Lower leg skin (tissue), 3 donors: Measurements from ENCODE around the gene TLDC2.

ENCODE experiments used
- CTCF ChIP-seq, 3 donors: fragments of 450-650 bp; IDR thresholded peaks; one replicate each; pipeline ENCODE4 v1.5.1; 2016; ENCODE audit warnings: antibody characterized with exemption in 3 of 3, mild to moderate bottlenecking in 3 of 3, moderate library complexity in 2 of 3
- POLR2A ChIP-seq, 2 donors: fragments of 450-650 bp; IDR thresholded peaks; one replicate each; pipeline ENCODE4 v1.6.1; 2016 to 2017; ENCODE audit warnings: antibody characterized with exemption in 2 of 2, mild to moderate bottlenecking in 1 of 2, moderate library complexity in 1 of 2

- TF ChIP-seq CTCF (IDR thresholded peaks at IDR 0.05) (no peak), POLR2A (IDR thresholded peaks at IDR 0.05) (no peak)
These were observed 10.7 kb upstream of the TLDC2 start for GRCh38 chr20:36865076-36865860.
